CD4-positive, alpha-beta T cell treated with Interleukin-4 for 4 hours (primary cell): ENCODE measurements around the gene CFAP20.

ENCODE experiments used
- DNase-seq: peaks from one replicate; pipeline ENCODE4 v3.0.0-alpha.2; 2020

Gene CFAP20

GRCh38 chr16:58123896-58124600, 5.1 kb downstream of the CFAP20 start:
- DNase-seq = no peak

- DNase-seq = no peak
Observed at GRCh38 chr16:58121132-58121531, 8.0 kb downstream of the CFAP20 start.

GRCh38 chr16:58120234-58120633, 8.9 kb downstream of the CFAP20 start:
- no peak for DNase-seq

DNA sequence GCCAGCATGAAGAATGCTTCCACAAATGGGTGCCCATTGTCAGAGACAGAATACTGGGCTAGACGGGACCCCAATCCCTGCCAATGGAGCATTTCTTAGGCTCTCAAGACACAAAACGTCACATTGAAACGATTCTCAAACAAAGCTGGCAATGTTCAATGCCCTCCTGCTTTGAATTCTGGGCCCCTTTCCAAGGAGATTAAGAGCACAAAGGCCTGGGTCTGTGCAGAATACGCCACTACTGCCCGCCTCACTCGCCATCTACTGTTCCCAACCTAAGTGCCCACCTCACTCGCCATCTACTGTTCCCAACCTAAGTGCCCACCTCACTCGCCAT, 9.7 kb downstream of the CFAP20 start:
- DNase-seq = no peak

- DNase-seq = no peak
Observed at GRCh38 chr16:58118801-58119508, 10.2 kb downstream of the CFAP20 start.

GRCh38 chr16:58116529-58116928, 12.7 kb downstream of the CFAP20 start:
- no peak for DNase-seq

DNA sequence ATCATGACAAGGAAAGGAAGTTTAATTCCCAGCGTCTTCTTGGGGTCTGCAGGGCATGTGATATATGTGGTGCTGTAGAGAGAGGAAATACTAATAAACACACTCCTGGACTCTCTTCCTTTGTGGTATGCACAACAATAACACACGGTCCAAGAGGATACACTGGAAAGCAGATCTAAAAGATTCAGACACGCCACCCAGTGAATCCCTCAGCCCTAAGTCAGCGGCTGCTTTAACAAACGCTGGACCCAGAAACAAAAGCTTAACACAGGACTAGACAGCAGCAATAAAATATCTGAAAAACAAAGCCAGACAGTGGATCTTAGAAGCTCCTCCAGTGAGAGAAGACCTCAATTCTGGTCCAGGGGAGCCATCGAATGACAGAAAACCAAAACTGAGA, 13.1 kb downstream of the CFAP20 start:
- no peak for DNase-seq

DNA sequence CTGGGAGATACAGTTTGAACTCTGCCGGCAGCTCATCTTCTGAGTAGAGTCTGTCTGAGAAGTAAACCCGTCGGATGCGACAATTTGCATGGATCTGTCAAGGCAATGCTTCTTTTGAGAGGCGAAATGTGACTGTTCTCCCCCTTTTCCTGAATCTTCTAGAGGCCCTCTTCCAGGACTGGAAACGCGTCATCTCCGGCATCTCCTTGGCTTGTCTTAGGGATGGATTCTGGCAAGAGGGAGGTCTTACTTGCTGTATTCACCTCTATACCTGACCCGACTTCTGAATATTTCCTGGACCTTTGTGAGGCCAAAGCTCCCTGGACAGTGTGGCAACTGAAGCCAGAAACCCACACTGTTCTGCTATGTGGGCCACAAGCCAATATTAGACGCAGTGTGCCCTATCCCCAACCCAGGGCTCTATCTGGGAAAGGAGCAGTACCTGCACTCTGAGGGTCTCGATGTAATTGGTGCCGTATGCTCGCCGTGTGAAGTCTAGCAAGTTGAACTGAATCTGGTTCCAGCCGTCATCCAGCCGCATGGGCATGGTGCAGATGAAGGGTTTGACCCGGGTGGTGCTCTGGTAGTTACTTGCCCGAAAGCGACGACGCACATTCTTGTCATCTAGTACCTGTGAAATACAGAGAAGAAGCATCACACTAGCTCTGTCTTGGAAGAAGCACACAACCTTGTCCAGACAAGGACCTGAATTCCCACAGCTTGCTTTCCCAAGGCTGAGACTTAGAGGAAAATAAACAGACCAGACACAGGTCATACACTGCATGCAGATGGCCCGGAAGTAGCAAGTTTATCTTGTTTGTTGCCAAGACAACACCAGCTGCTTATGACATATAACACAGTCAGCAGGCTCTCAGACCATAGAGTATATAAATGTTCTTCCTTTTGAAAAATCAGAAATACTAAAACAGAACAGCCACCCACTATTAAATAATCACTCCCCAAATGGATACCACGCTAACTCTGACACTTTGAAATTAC, 14.1 kb downstream of the CFAP20 start:
- DNase-seq = no peak

DNA sequence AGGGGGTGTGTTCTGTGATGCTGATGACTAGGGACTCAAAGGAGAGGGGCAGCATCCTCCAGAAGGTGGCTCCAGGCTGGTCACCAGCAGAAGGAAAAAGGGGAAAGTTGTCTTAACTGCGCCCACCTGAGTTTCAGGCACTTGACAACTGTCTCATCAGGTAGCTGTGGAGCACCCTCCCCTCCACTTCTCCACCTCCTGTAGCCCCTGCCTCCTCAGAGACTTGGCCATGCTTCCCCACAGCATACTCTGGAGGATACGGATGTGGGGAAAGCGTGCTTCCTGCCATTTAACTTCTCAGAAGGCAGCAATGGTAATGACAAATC, 17.9 kb downstream of the CFAP20 start:
- no peak for DNase-seq

DNA sequence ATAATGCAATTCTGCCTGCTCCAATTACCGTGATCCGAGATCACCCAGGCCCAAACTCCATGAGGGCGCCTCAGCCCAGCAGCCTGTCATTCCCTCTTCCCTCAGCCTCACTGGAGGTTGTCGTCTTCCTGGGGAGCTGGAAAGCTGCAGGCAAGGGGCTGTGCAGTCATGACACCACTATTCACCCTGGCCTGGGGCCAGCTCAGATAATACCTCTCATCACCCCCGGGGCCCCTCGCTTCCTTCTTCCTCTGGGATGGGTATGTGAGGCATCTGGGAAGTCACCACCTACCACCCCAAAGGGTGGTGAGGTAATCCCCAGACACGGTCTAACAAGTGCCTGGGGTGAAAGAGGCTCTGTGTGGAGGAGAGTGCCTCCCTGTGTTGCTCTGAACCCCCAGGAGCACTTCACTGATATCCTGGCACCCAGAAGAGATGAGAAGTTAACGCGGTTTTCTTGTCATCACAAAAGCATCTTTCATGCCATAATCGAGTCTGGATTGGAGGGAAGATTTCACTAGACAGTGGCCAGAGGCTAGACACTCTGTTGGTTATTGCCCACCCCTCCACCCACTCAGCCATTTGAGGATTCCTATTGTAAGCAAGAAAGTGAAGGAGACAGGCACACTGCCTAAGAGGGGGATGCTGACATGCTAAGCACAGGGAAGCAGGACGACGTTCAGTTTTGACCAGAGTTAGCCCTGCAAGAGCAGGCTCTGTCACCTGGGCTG, 18.4 kb downstream of the CFAP20 start:
- no peak for DNase-seq

- no peak for DNase-seq
Observed at GRCh38 chr16:58109881-58110280, 19.3 kb downstream of the CFAP20 start.

DNA sequence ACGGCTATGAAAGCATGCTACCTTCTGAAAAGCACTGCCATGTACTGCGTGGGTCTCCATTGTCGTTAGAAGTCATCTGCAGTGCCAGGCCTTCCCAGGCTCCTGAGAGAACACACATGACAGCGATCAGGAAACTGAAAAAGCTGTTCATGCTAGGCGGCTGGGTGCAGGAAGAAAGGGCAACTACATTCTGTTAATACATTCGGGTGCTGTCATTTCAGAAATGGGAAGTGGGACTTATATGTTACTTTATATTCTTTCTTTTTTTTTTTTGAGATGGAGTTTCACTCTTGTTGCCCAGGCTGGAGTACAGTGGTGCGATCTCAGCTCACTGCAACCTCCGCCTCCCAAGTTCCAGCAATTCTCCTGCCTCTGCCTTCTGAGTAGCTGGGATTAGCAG, 19.9 kb downstream of the CFAP20 start:
- no peak for DNase-seq

GRCh38 chr16:58107709-58108108, 21.5 kb downstream of the CFAP20 start:
- DNase-seq = no peak

GRCh38 chr16:58107228-58107627, 22.0 kb downstream of the CFAP20 start:
- DNase-seq = no peak

DNA sequence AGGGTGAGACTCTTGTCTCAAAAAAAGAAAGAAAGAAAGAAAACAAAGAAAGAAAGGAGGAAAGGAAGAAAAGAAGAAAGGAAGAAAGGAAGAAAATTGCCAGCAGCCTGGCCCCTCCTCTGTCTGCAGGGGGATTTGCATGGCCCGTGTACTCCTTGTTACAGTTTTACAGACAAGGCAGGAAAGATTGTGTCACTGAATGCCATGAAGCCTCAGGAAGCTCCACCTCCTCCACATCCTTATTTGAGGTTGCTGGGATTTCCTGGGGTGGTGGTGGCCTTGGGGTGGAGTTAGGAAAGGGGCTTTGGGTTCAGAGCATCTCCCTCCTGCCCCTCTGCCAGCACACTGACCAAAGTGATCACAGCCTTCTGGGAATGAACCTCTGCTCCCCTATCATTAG, 23.6 kb downstream of the CFAP20 start:
- no peak for DNase-seq

DNA sequence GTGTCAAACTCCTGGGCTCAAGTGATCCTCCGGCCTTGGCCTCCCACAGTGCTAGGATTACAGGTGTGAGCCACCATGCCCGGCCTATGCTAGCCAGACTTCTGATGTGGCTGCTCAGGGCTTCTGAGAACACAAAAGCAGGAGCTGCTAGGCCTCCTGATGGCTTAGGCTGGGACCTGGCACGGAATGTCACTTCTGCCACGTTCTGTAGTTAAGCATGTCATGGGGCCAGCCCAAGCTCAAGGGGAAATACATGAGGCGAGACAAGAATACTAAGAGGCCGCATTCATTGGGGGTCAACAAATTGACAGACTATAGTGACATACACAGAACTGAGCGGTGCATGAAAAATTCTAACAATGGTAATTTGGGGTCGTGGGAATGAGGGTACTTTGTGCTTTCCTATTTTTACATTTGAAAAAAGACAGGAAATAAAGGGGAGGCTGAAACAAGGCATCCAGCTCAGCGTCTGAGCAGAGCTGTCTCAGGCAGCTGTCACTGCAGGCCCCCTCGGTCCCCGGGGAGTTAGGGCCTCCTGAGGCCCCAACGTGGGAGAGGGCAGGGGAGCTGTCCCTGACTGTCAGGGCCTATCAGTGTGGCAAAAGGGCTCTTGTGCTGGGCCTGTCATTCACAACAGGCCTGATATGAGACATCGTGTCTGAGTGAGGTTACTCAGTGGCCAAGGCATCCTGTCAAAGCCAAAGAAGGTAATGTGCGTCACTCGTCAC, 26.4 kb downstream of the CFAP20 start:
- no peak for DNase-seq

GRCh38 chr16:58099956-58100300, 29.3 kb downstream of the CFAP20 start:
- no peak for DNase-seq

DNA sequence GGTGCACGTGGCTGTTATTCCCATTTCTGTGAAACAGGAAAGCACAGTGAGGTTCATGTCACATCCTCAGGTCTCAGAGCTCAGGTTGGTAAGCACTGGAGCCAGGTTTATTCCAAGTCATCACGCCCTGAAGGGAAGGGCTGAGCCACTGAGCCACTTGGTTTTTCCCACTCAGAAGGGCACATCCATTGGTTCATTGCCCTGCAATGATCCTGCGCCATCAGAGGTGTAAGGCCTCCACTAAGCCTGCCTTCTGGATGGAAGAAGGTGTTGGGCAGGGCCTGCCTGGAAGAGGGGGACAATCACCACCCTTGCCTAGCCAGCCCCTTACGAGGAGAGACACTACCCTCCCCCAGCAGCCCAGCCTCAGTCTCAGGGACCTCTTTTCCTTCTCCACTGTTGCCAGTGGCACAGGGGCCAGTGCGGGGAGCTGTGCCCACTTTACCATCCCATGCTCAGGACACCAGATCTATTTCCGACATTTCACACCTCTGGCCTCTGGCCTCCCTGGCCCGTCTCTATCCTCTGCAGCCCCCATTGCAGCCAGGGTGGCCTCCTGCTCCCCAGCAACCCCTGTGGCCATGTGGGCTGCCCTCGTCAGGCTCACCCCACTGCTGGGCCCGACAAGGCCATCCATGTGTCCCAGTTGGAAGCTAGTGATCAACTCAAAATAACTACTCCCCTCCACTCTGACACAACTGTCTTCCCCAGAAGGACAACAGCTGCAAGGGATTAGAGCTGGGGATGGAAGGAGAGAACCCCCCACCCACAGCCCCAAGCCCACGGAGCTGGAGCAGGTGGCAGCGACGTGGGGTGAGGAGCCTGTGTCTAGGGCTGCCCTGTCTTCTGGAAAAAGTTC, 29.9 kb downstream of the CFAP20 start:
- no peak for DNase-seq

- no peak for DNase-seq
Observed at GRCh38 chr16:58098207-58099096, 30.7 kb downstream of the CFAP20 start.

GRCh38 chr16:58096249-58096648, 32.9 kb downstream of the CFAP20 start:
- no peak for DNase-seq
